CD4-positive, alpha-beta T cell treated with Interleukin-17A for 1 hour (primary cell): ENCODE data around the gene MBOAT1.
"Not testable (repeated sequence)": the region's sequence is repeated elsewhere in the genome, so short reads cannot be mapped to it uniquely, and the experiment has no call there.

Experiments
- DNase-seq: peaks from one replicate; pipeline ENCODE4 v3.0.0-alpha.2; 2020

Gene MBOAT1

GRCh38 chr6:20212392-20213111 lies at the start of gene MBOAT1:
TSS of gene MBOAT1 (minus strand) at chr6:20212469. CDS start at chr6:20212234, 235 bp downstream.
- DNase-seq = peak; percentile 70

DNA sequence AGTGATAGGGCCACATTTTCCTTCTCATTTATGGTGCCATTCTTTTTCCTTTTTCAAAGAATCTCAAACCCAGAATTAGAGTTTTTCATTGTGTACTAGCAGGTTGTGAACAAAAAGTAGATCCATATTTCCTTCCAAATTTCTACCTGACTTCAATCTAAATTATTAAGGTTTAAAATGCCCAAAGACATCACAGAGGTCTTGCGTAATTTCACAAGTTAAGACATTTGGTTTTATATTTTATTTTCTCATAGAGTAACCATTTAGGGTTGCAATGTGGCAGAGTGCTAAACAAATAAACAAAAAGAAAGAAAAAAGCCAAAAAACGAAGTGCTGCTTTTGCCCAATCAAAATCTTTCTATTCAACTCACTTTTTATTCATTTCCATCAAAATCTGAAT lies 49.4 kb upstream of the MBOAT1 start:
- DNase-seq = no peak

GRCh38 chr6:20260360-20260759 lies 48.1 kb upstream of the MBOAT1 start:
- no peak for DNase-seq

DNA sequence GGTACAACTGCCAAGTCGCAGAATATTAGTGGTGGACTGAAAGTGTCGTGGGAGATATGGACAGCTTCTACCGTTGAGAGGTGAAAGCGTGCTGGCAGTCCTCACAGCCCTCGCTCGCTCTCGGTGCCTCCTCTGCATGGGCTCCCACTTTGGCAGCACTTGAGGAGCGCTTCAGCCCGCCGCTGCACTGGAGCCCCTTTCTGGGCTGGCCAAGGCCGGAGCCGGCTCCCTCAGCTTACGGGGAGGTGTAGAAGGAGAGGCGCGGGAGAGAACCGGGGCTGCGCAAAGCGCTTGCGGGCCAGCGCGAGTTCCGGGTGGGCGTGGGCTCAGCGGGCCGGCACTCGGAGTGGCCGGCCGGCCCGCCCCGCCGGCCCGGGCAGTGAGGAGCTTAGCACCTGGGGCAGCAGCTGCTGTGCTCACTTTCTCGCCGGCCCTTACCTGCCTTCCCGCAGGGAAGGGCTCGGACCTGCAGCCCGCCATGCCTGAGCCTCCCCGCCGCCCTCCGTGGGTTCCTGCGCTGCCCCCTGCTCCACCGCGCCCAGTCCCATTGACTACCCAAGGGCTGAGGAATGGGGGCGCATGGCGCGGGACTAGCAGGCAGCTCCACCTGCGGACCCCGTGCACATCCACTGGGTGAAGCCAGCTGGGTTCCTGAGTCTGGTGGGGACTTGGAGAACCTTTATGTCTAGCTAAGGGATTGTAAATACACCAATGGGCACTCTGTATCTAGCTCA lies 47.2 kb upstream of the MBOAT1 start:
- no peak for DNase-seq

- no peak for DNase-seq
Observed at GRCh38 chr6:20255428-20255827, 43.2 kb upstream of the MBOAT1 start.

- DNase-seq = no peak
Observed at GRCh38 chr6:20254295-20254694, 42.0 kb upstream of the MBOAT1 start.

- no peak for DNase-seq
Observed at GRCh38 chr6:20253021-20253420, 40.8 kb upstream of the MBOAT1 start.

DNA sequence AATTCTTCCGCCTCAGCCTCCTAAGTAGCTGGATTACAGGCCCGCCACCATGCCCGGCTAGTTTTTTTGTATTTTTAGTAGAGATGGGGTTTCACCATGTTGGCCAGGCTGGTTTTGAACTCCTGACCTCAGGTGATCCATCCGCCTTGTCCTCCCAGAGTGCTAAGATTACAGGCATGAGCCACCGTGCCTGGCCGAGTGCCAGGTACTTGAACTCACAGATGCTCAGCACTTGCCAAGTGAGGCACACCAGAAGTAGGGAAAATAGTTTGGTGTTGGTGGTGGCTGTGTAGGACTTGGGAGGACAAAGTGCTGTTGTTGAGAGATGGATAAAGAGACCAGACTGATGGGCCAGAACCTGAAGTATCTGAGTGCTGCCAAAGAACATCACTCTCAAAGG lies 40.0 kb upstream of the MBOAT1 start:
- DNase-seq = no peak

DNA sequence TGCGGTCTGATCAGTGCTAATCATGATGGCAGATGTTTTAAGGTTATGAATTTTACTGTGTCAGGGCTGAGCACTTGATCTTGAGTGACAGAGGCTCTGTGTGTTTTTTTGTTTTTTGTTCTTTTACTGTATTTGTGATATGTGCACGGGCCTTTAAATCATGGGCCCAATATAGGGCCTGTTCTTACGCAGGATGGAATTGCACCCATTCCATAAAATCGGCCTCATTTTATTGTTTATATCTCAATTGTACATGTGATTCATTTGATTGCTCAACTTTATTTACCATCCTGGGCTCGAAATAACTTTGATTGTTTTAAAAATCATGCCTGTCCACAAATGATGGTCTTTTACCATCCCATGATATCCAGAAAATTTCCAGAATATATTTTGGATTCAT lies 39.3 kb upstream of the MBOAT1 start:
- DNase-seq = no peak

- no peak for DNase-seq
Observed at GRCh38 chr6:20246125-20246524, 33.9 kb upstream of the MBOAT1 start.

- not testable (repeated sequence) for DNase-seq
Observed at GRCh38 chr6:20244807-20245681, 32.8 kb upstream of the MBOAT1 start.

DNA sequence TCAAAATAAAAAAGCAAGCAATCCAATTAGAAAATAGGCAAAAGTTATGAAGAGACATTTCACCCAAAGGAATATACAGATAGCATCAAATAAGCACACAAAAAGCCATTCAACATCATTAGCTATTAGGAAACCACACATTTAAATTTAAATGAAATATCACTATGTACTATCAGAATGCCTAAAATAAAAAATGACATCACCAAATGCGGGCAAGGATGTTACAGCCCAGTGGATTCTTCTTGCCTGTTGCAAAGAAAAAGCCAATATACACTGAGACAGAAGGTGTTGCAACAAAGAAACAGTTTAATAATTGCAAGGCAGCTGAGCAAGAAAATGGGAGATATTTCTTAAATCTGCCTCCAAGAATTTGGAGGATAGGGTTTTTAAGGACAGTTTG lies 31.0 kb upstream of the MBOAT1 start:
- DNase-seq = no peak

DNA sequence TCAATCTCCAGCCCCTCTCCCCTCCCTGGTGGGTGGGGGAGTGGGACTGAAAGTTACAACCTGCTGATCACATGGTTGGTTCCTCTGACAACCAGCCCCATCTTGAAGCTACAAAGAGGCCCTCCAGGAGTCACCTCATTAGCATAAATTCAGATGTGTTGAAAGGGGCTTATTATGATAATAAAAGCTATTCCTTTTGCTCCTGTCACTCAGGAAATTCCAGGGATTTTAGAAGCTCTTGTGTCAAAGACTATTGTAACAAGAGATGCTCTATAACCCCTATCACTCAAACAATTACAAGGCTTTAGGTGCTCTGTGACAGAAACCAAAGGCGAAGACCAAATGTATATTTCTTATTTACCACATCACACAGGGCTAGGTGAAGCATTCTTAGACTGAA lies 30.1 kb upstream of the MBOAT1 start:
- no peak for DNase-seq

GRCh38 chr6:20241102-20241501 lies 28.8 kb upstream of the MBOAT1 start:
- DNase-seq = no peak

DNA sequence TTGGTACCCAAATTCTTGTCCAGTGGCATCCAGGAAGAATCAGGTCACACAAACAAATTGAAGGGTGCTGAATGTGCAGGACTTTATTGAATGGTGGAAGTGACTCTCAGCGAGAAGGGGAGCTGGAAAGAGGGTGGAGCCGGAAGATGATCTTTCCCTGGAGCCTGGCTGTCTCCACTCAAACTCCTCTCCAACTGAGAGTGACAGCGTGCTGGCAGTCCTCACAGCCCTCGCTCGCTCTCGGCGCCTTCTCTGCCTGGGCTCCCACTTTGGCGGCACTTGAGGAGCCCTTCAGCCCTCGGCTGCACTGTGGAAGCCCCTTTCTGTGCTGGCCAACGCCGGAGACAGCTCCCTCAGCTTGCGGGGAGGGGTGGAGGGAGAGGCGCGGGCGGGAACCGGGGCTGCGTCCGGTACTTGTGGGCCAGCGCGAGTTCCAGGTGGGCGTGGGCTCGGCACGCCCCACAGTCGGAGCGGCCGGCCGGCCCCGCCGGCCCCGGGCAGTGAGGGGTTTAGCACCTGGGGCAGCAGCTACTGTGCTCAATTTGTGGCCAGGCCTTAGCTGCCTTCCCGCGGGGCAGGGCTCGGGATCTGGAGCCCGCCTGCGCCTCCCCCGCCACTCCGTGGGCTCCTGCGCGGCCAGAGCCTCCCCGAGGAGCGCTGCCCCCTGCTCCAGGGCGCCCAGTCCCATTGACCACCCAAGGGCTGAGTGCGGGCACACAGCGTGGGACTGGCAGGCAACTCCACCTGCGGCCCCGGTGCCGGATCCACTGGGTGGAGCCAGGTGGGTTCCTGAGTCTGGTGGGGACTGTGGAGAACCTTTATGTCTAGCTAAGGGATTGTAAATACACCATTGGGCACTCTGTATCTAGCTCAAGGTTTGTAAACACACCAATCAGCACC lies 26.7 kb upstream of the MBOAT1 start:
- no peak for DNase-seq

- no peak for DNase-seq
Observed at GRCh38 chr6:20237677-20238460, 25.6 kb upstream of the MBOAT1 start.

- DNase-seq = no peak
Observed at GRCh38 chr6:20236909-20237600, 24.8 kb upstream of the MBOAT1 start.

DNA sequence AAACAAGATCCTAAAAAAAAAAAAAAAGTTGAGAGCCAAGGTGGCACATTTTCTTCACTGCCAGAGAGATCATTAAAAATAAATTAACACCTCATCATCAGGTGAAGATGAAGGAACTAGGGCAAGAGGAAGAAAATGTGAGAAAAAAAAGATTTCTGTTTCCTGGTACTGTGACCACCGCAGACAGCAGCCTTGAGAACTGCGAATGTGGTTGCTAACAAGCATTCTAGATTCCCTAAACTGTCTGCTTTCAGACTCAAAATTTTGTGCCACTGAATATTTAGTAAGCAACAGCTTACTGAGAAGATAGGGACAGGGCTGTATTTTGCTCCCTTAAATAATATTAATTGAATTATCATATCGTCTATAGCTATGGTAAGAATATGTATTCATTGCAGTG lies 24.1 kb upstream of the MBOAT1 start:
- DNase-seq = no peak

GRCh38 chr6:20235041-20235440 lies 22.8 kb upstream of the MBOAT1 start:
- no peak for DNase-seq

- no peak for DNase-seq
Observed at GRCh38 chr6:20234136-20234535, 21.9 kb upstream of the MBOAT1 start.
